LoVo (cell line): ENCODE measurements around the gene TMEM187.

Experiments
- DNase-seq: peaks from one replicate; pipeline ENCODE4 v3.0.0-alpha.2; 2016; ENCODE audit warnings: low spot score

The TMEM187 gene

DNA sequence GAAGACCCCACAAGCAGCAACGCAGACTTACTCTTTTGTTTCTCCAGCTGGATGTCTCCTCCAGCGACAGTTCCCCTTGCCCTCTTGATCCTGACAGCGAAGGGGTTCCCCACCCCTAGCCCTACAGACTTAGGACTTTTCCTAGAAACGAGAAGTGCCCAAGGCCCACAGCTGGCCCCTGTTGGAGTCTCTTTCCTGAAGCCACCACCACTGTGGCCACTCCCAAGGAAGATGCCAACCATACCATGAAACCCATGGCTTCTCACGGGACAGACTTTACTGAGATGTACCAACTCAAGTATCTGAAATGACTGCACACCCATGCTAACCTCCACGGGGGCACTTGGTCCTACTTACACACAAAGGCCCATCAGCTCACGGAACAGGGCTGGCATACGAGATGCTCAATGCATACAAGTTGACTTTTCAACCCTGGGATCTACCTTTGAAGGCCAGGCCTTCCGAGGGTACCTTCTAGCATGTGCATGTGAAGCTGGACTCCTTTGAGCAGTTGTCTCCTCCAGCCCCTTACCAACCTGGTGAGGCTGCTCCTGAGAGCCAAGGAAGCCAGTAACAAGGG is 48.1 kb downstream of the TMEM187 start:
- no peak for DNase-seq

GRCh38 chrX:154021131-154021611 is 48.6 kb downstream of the TMEM187 start:
- no peak for DNase-seq

DNA sequence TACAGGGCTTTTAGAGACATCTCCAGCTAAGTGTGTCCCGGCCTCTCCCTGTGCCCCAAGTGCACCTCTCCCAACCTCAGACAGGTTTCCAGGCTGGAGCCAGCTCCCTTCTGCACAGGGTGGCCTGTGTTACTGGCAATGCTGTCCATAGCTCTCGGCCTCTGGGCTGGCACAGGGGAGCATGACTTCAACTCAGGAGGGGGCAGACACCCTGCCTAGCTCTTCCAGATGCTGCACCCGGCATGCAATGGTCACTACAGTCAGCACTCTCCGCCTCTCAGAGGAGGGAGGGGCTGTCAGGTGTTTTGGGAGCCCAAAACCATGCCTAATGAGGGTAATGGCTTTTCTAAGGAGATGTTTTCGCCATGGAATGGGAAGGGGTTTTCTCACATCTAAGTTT is 49.6 kb downstream of the TMEM187 start:
- no peak for DNase-seq

- DNase-seq = no peak
These were observed 50.9 kb downstream of the TMEM187 start for GRCh38 chrX:154023276-154024000.

DNA sequence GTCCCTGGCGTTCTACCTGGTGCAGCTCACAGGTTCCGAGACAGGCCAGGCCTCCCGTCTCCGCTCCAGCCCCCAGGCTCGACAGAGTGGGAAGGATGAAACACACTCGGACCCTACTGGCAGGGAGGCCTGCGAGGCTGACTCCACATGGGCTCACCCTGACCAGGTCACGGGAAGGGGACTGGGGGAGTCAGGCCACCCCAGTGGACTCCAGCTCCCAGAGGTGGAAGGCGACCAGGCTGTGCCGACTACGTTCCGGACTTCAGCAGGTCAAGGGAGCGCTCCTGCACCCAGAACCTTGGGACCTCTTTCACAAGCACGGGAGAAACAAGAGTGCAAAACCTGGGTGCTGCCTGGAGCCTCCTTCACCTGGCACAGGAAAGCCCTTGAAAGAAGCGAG is 51.7 kb downstream of the TMEM187 start:
- DNase-seq = no peak

GRCh38 chrX:154025230-154025629 is 52.7 kb downstream of the TMEM187 start:
- DNase-seq = no peak

DNA sequence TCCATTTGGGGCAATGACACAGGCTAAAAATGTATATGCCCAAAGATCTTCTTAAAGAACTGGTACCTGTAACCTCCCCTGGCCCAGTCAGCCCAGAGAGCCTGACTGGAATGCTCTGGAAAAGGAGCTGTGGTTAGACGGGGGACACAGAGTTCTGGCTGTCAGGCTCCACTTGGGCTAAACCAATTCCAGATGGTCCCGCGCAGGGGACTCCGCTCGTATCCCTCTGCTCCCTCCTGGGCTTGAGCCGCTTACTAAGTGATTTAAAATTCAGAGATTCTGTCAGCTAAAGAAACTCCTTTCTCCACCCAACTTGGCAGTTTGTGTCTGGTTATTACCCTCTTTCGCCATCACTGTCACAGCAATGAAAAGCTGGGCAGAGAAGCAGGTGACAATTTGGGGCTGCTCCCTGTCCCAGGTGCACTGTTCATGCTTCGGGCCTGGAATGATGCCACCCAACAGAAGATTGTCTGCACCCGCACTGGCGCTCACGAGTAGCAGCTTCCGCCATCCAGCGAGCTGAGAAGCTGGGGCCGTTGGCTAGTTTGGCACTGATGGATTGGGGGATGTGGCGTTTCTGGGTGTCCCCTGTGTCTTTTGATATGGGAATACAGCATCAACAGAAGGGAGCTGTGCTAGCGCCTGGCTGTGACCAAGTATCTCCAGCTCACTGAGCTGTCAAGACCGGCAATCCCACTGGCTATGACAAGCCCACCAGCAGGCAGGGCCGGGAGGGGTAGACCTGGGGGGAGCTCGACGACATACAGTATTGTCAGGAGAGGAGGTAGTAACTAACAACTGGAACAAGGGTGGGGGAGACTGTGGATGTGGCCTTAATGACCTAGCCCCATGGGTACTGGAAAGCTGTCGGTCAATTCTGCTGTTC is 53.8 kb downstream of the TMEM187 start:
- DNase-seq = no peak

GRCh38 chrX:154027022-154027402 is 54.5 kb downstream of the TMEM187 start:
- DNase-seq = no peak

- DNase-seq = no peak
These were observed 55.4 kb downstream of the TMEM187 start for GRCh38 chrX:154027986-154028385.

DNA sequence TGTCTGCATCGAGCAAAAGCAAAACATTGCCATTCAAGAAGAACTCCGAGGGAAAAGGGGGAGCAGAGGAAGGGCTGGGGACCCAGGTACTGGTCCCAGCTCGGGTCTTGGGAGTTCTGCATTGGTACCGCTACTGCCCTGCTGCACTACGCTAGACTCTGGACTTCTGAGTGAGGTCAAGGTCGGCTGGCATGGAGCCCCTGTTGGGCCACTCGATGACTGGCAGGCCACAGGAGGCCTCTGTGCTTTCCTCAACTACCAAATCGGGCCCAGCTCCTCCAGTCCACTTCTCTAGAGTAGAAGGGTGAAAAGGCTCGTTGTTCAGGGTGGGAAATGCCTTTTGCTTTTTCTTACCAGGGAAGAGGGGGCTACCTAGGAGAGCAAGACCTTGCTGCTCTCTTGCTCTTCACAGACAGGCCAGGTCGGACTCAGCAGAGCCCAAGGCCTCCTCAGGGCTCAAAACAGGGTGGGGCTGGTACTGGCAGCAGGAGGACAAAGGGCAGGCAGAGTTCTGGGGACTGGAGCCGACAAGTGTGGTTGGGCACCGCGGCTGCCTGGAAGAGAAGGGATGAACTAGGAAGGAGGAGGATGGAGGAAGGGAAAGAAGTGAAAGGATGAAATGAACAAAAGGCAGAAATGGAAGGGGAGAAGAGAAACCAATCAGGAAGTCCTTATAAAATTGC is 56.1 kb downstream of the TMEM187 start:
- DNase-seq = no peak

DNA sequence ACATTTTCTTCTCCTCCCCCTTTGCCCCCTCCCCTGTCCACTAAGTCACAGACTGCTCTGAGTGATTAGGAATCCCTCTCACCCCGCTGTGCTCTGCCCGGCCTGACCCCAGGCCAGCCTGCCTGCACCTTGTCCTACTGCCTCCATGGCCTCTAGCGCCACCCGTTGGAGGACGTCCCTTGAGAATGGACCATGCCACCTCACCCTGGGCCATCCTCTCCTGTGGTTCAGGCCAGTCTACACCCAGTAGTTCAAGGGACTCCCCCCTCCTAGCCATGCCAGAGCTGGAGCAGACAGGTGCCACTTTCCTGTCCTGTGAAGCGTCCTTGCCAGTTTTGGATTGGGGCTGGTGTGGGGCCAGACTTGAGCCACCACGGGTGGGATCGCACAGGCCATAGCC is 56.9 kb downstream of the TMEM187 start:
- no peak for DNase-seq

DNA sequence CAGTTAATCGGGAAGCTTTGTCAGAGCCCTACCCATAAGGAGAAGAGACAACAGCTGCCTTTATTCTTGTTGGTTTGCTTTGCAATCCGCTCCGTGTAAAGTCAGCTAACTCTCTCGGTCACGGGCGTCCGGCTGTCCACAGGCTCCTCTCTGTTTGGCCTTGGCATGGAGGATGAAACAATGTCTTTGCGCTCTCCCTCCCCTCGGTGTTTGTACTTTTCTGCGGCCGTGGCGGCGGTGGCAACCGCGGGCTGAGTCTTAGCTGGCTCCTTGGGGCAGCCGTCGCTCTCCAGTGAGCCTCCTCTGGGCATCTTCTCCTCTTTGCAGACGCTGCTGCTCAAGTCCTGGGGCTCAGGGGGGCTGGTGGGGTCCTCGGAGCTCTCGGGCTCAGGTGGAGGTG is 57.7 kb downstream of the TMEM187 start:
- DNase-seq = no peak

DNA sequence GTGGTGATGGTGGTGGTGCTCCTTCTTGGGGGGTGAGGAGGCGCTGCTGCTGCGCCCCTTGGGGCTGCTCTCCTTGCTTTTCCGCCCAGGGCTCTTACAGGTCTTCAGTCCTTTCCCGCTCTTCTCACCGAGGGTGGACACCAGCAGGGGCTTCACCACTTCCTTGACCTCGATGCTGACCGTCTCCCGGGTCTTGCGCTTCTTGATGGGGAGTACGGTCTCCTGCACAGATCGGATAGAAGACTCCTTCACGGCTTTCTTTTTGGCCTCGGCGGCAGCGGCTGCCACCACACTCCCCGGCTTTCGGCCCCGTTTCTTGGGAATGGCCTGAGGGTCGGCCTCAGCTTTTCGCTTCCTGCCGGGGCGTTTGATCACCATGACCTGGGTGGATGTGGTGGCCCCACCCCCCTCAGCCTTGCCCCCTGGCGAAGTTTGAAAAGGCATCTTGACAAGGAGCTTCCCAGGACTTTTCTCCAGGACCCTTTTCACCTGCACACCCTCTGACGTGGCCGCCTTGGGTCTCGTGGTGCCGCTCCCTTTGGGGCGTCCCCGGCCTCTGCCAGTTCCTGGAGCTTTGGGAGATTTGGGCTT is 58.3 kb downstream of the TMEM187 start:
- DNase-seq = no peak

DNA sequence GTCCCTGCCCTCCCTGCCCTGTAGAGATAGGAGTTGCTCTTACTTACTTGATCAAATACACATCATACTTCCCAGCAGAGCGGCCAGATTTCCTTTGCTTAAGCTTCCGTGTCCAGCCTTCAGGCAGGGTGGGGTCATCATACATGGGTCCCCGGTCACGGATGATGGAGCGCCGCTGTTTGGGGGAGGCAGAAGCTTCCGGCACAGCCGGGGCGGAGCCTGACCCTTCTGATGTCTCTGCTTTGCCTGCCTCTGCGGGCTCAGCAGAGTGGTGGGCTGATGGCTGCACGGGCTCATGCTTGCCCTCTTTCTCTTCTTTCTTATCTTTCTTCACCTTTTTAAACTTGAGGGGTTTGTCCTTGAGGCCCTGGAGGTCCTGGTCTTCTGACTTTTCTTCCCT is 59.6 kb downstream of the TMEM187 start:
- no peak for DNase-seq

DNA sequence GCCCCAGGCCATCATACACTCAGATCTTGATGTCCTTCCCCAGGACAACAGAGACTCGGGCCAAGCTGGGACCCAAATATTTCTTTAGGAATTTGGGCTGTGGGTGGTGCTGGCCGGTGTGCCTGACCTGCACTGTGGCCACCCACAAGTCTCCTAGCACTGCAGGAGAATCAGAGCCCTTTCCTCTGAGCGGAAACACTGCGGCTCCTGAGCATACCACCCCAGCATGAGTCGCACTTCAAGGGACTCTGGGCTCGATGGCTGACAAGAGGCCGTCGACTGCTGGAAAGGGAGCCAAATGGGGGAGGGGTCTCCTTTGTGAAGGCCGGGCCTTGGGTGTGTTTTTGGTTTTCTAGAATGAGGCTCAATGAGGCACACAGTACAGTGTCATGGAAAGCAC is 60.1 kb downstream of the TMEM187 start:
- DNase-seq = no peak
